Skin of body (tissue), 2 donors: ENCODE data around the gene CNGB1. TPM values are rescaled to one million over a fixed set of nuclear protein-coding genes. Genes with fewer than 3 reads are reported as not detected.
A peak's percentile ranks its signal among the peaks of the same experiment; 100 is the strongest.
"Not testable (repeated sequence)": the region's sequence is repeated elsewhere in the genome, so short reads cannot be mapped to it uniquely, and the experiment has no call there.

Experiments
- DNase-seq: peaks from one replicate; lab custom pipeline; 2025; lab: John Stamatoyannopoulos, UW
- total RNA-seq: library from RNA; depleted of rRNA; stranded (reverse); fragments of >200 nt; gene quantifications from one replicate; pipeline ENCODE4 v1.2.3, GENCODE V29; 2014

The CNGB1 gene
- total RNA-seq, 1 donor from 2014 or later: 0.20 TPM

DNA sequence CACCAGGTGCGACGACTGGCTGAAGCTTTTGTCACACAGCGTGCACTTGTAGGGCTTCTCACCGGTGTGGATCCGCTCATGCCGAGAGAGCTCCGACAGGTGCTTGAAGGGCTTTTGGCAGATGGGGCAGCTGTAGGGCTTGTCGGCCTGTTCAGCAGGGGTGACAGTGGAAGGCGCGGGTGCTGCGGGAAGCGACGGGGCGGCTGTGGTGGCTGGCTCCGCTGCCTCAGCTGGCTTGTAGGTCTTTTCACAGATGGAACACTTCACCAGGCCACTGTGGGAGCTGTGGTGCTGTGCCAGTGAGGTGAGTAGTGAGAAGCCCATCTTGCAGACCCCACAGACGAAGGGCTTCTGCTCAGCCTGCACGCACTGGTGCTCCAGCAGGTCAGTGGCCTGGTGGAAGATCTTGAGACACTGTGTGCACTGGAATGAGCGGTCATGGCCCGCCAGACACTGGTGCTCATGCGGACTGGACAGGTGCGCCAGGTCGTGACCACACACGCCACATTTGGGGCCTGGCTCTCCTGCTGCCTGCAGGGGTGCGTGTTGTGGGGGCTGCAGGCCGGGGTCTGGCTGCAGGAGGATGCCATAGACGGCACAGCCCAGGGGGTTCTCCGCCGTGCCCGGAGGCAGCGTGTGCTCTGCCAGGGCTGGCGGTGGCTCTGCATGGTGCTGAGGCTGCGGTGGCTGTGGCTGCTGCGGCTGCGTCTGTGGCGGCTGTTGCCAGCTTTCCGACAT, 26.8 kb upstream of the CNGB1 start:
- DNase-seq: no peak

DNA sequence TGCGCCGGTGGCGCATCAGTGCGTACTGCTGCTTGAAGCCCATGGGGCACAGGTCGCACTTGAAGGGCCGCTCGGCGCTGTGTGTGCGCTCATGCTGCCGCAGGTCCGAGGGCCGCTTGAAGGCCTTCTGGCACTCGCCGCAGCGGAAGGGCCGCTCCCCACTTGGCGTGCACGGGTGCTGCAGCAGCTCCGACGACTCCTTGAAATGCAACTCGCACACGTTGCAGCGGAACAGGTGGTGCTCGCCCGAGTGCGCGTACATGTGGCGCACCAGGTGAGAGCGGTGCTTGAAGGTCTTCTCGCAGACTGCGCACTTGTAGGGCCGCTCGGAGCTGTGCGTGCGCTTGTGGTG, 26.2 kb upstream of the CNGB1 start:
- no peak for DNase-seq

DNA sequence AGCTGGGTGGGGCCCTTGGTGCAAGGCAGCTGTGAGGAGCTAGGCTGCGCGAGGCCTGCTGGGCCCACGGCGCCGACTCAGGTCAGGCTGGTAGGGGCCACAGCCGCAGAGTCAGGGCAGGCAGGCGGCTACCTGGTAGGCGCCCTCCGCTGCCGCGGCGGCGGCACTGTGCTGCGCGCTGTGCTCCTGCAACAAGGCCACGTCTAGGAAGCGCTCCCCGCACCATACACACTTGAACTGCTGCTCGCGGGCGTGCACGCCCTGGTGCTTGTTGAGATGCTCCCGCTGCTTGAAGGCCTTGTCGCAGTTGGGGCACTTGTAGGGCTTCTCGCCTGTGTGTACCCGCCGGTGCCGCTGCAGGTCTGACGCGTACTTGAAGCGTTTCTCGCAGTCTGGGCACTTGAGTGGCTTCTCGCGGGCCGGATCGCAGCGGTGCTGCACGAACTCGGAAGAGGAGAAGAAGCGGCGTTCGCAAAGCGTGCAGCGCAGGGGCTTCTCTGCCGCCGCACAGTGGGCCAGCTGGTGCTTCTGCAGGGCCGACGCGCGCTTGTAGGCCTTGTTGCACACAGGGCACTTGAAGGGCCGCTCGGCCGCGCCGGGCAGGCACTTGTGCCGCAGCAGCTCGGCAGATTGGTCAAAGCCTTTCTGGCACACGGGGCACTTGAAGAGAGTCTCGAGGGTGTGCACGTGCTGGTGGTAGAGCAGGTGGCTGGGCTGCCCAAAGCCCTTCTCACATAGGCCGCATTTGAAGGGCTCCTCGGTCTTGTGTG, 25.7 kb upstream of the CNGB1 start:
- no peak for DNase-seq

DNA sequence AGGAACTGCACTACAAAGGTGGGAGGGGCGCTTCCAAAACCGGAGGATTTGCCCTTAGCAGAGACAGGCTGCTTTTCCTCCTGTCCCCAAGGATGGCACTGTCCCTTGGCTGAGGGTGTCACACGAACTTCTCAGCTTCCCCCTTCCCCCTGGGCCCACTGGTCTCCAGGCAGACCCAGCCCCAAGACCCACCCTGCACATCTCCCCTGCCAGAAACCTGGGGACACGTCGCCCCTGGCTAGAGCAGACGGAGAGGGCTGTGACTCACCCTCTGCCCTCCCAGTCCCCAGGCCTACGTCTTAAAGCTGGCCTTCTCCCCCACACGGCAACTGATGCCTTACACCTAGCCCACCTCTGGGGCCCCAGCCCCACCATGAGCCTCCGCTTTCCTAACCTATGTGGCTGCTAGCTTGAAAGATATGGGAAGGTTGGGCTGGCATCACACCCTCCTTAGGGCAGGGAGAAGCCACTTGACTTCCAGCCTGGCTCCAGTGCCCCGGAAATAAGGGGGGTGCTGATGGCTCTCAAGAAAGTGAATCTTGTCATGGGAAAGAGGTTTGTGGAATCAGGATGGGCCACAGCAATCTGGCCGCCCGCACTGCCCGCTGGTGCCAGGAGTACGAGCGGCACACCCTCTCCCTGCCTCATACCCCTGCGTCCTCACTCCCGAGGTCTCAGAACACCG, 24.9 kb upstream of the CNGB1 start:
- DNase-seq: no peak

DNA sequence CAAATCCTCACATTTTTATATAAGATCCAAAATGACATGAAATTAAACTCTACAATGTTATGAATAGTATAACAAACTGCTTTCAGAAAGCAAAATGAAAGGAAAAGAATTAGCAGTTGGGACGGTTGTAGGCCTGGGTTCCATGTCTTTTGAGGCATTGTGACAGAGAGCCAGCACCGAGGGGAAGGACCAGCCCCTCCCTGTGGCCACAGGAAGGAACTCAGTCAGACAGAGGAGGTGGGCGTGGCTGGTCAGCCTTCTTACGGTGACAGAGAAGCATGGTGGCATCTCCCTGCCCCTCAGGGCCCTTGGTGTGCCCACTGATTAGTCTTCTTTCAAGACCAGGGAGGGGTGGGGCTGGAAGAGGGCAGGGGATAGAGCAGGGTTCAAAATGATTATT, 23.9 kb upstream of the CNGB1 start:
- no peak for DNase-seq

DNA sequence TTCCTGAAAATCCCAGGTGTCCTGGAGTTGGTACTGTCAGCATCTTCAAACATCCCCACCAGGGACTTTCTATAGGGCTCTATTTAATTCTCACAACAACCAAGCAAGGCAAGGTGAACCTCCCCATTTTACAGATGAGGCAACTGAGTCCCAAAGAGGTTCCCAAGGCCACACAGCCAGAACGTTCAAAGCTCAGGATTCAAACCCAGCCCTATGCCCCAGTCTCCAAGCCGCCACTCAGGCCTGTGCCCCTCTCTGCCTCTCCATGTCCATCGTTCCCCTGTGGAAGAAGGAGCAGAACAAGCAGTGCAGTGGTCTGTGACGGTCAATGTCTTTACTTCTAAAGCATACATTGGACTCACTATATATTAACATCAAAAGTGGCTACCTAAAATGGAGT, 23.4 kb upstream of the CNGB1 start:
- no peak for DNase-seq

DNA sequence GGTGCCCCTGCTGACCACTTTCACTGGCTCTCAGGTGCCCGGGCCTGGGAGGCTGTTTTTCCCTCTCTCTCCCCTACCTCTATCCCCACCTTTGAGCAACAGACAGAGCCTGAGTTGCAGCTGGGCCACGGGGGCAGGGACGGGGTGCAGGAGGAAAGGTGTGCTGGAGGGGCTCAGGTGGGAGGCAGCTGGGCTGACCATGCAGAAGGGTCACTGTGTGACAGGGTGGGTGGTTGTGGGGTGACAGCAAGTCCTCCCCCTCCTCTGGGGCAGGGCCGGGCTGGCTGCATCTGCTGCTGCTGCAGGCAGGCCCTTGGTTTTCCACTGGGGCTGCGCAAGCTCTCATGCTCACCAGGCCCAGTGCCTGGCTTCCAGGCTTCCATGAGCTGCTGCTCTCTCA, 23.0 kb upstream of the CNGB1 start:
- DNase-seq: no peak

DNA sequence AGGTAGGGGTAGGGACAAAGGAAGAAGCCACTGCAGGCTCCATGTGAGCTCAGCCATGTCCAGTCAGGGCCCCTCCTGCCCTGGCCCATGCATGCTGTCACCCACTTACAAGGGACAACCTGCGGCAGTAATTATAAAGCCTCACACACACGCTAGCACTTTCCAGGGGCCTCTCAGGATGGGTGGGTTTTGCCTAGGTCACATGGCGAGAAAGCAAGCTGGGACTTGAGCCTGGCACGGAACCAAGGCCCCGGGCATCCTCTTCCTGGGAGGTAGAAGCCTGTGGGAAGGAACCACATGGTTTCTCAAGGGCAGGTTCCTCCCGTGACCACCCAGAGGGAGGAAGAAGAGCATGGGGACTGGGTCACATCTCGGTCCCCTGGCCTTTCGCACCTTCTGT, 22.5 kb upstream of the CNGB1 start:
- DNase-seq: no peak

DNA sequence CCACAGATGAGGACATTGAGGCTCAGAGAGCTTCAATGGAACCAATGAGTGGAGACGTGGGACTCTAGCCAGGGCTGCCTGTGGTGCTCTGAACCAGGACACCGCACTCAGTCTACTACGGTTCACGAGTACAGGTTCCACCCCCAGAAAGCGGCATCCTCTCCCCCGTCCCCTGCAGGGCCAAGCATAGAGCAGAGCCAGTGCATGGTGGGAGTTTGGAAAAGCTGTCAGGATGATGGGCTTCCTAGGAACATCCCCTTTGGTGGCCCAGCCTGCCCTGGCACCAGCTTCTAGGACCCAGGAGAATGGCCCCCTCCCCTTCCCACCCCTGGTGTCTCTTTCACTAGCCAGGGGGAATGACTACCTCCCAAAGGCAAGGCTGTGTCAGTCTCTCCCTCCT, 21.2 kb upstream of the CNGB1 start:
- no peak for DNase-seq

DNA sequence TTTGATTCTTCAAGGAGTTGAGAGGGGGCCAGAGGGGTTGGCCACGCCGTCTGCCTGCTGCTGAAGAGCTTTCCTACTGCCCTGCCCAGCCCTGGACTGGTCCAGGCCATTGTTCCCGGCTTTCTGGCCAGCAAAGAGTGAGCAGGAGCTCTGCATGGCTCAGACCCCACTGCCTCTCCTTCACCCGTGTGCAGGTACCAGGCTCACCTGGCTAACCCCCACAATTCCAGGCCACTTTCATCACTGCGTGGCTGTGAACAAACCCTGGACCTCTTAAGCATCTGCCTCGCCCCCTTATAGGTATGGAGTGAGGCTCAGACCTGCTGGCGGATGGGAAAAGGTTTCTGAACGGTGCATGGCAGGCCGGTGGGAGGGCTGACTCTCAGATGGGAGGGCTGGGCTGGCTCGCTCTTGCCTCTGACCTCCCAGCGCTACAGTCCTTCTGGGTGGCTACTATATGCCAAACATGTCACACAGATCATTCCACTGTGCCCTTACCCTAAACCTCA, 20.7 kb upstream of the CNGB1 start:
- DNase-seq: no peak

DNA sequence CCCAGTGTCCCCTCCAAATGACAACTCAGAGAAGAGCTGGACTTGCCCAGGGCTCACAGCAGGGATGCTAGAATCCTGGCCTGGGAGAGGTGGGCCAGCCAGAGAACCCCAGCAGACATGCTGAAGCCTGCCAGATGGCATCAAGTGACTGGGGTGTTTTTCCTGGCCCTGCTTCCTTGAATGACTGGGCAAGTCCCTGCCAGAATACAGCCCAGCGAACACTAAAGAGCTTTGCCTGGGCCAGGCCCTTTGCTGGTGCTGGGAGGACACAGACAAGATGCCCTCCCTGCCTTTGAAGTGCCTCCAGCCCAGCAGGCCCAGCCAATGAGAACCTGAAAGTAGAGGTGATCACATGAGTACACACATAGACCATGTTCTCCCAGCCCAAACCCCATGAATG, 18.0 kb upstream of the CNGB1 start:
- DNase-seq: no peak

DNA sequence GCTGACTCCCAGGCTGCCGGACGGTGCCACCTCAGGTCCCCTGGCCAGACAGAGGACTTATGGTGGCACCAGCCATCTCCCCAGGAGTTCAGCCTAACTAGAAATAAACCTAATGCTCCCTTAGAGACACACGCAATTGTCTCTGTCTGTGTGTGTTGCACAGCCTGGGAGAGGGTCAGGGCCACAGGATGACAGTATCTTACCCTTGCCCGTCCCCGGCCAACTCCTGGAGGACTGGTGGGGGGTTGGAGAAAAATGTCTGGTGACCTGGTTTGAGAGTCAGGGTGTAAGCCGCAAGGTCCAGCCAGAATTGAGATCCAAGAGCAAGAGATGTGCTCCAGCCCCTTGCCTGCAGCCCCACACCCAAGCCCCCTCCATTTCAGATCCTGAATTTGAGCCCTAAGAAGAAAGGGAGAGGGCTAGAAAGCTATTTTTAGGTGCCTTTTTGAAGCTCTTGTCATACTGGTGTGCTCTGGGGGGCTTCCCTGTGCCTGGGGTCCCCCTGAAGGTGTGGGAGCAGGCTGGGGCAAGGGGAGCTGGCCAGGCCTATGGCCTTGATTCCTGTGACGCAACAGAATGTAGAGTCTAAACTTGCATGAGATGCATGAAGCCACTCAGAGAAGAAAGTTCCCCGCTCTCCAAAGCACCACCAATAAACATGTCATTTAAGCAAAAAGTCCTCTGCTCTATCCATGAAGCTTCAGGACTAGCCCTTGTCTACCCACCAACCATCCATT, 16.7 kb upstream of the CNGB1 start:
- DNase-seq: no peak

DNA sequence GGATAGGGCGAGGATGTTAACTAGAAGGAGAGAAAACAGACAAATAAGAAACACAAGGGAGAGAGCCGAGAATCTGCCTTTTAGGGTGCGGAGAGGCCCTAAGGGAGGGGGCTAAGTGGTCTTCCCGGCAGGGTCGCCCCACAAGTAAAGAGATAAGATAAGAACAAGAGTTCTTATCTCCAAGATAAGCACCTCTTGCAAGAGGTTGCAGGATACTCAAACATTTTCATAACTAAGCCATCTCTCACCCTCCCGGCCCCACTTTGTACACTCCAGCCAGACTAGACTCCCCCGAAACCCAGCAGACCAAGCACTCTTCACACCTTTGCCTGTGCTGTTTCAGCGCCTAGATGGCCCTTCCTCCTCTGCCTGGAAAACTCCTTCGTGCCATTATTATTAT, 15.3 kb upstream of the CNGB1 start:
- DNase-seq: no peak

DNA sequence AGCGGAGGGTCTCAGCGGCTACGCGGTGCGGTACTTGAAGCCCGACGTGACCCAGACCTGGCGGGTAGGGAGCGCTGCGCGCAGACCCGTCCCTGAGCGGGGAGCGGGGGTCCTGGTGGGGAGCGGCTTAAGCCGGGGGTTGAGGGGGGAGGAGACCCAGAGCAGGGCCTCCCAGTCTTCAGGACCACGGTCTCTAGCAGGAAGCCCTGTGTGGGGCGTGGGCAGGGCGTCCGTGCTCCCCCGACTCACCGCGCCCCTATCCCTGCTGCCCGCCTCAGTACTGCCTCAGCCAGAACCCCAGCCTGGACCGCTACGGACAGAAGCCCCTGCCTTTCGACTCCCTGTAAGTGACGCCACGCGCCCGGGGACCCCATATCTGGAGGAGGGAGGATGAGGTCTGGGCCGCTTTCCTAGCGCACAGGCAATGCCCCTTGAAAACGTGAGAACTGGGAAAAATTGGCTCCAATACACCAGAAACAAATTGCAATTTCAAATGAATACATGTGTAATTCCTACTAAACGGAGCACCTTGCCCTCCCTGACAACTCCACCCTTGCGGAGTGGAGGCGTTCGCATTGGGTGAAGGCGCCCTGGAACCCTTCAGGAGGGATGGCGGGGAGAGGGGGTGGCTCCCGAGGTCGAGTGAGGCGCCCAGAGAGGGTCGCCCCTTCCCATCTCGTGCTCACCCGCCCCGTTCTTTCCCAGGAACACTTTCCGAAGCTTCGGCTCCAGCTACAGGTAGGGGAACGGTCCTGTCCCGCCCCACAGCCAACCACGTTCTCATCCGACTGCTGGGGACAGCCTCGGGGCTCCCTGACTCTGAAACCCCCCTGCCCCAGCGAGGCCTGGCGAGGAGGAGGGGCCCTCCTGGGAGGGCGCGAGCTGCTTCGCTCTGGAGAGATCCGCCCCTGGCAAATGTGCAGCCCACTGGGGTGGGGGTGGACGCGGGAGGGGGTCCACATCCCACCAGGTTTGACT, 14.6 kb upstream of the CNGB1 start:
- no peak for DNase-seq

DNA sequence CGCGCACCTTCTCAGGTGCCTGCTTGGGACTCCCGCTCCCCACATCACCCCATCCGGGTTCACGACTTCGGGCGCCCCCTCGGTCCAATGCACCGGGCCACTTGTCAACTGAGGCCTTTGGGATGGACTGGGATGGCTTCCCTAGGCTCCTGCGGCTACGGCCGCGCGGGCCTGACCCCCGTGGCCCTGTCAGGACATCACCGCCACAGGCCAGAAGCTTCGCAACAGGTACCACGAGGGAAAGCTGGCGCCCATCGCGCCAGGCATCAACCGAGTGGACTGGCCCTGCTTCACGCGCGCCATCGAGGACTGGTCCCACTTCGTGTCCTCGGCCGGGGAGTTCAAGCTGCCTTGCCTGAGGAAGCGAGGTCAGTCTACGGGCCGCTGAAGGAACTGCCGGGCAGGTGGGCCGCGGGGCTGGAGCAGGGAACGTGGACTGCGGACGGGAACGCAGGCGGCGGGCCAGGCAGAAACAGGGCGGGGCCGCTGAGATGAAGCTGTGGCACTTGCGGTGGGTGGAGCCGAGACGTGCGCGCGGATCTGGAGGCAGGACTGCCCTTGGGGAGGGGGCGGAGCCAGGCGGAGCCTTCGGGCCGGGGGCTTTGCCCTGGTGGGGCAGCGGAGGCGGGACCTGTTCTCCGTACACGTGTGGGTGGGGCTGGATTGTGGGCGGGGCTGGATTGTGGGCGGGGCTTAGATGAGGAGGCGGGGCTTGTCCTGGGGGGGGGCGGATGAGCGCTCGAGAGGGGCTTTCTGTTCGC, 13.7 kb upstream of the CNGB1 start:
- peak; percentile 72 for DNase-seq

DNA sequence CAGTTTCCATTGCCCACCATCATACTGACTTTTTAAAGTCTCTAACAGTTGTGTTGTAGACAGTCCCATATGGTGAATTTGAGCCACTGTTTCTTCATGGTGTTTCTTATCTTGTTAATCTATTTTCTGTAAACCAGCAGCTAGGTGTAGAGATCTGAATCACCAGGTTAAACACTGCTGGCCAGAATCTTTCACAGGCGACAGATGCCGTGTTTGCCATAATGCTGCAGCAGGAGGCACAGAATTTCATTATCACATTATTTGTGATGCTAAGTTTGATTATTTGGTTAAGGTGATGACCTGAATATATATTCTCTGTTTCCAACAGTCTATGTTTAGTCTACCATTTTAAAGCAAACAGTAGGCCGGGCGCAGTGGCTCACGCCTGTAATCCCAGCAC, 11.5 kb upstream of the CNGB1 start:
- DNase-seq: no peak

DNA sequence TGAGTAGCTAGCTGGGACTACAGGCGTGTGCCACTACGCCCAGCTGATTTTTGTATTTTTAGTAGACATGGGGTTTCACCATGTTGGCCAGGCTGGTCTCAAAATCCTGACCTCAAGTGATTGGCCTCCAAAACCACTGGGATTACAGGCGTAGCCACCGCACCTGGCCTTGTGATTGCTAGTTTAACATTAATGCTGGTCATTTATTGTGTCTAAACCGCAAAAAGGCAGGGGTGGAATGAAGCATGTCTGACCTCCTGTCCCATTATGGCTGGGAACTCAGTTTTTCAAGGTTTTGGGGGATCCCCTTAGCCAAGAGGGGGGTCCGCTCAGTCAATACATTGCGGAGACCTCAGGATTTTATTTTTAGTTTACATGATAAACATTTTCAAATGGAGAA, 10.7 kb upstream of the CNGB1 start:
- DNase-seq: no peak

DNA sequence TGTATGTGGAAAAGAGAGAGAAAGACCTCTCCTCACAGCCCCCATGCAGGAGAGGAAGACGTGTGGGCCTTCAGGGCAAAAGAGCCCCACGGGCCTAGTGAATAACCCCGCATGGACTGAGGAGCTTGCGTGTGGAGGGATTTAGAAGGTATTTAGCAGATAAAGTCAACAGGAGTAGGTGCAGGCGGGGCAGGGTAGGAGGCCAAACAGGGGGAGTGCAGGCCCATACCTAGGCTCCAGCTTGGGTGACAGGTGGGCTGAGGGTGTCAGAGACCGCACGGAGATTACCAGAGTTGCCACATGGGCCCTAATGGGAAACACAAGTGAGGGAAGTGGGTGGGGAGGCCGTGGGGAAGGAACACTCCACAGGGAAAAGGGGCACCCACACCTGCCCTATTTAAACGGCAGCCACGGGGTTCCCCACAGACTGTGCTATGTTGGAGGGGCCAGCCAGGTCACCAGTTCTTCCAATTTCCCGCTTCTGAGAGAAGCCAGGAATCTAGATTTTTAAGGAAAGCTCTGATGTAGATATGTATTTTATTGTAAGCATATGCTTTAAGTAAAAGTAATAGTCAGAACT, 8.2 kb upstream of the CNGB1 start:
- DNase-seq: no peak

DNA sequence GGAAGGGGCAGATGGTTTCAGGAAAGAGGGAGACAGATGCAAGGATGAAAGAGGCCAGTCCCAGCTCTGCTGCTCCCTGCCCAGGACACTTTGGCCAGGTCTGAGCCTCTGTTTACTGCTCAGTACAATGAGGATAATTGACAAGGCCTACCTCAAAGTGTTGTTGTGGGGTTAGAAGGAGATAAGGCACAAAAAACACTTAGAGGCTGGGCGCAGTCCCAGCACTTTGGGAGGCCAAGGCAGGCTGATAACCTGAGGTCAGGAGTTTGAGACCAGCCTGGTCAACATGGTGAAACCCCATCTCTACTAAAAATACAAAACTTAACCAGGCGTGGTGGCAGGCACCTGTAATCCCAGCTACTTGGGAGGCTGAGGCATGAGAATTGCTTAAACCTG, 7.1 kb upstream of the CNGB1 start:
- not testable (repeated sequence) for DNase-seq
